PC-9 (cell line): ENCODE results near the gene KIDINS220. TPM values are rescaled to one million over a fixed set of nuclear protein-coding genes. Genes with fewer than 3 reads are reported as not detected.

Experiments
- BruUV-seq: library from RNA; stranded (reverse); fragments of 400-500 nt; replicated peaks from 2 replicates; lab custom pipeline; 2021; lab: Mats Ljungman, UMichigan
- CTCF ChIA-PET: fragments of 300-600 bp; sonication (Branson Sonifier 250); formaldehyde crosslinking; loops from one replicate; lab custom pipeline; 2022; ENCODE audit warnings: antibody characterized with exemption; lab: Charles Lee
- POLR2A ChIA-PET: fragments of 300-600 bp; sonication (Branson Sonifier 250); formaldehyde crosslinking; loops from one replicate; lab custom pipeline; 2022; ENCODE audit warnings: antibody characterized with exemption; ENCODE audit not compliant: unreplicated experiment; lab: Charles Lee
- DNase-seq, 2 experiments: peaks; one replicate each; pipeline versions ENCODE4 v3.0.0 to v3.0.0-alpha.2; 2015 to 2022; ENCODE audit warnings: mixed read lengths in 1 of 2
- H2AFZ ChIP-seq: fragments of 200-600 bp; sonication (generic); 2 replicates; pipeline ENCODE4 v1.8.1; 2017; ENCODE audit warnings: antibody characterized with exemption
- H3F3A ChIP-seq: fragments of 200-600 bp; sonication (generic); 2 replicates; pipeline ENCODE4 v1.8.1; 2017; ENCODE audit warnings: antibody characterized with exemption, mild to moderate bottlenecking, low read depth; ENCODE audit not compliant: insufficient read depth
- H3K27ac ChIP-seq: fragments of 200-600 bp; sonication (generic); 2 replicates; pipeline ENCODE4 v1.6.1; 2016; ENCODE audit warnings: mixed run types
- H3K27me3 ChIP-seq: fragments of 200-600 bp; sonication (generic); 2 replicates; pipeline ENCODE4 v1.6.1; 2016; ENCODE audit warnings: low read depth, mixed run types; ENCODE audit not compliant: insufficient read depth
- H3K36me3 ChIP-seq: fragments of 200-600 bp; sonication (generic); 2 replicates; pipeline ENCODE4 v1.6.1; 2016; ENCODE audit warnings: low read depth, mixed run types
- H3K4me1 ChIP-seq: fragments of 200-600 bp; sonication (generic); replicated peaks from 2 replicates; pipeline ENCODE4 v1.6.1; 2016; ENCODE audit warnings: mixed run types; ENCODE audit not compliant: insufficient read depth
- H3K4me2 ChIP-seq: fragments of 200-600 bp; sonication (generic); 2 replicates; pipeline ENCODE4 v1.6.1; 2017; ENCODE audit warnings: mixed run types
- H3K4me3 ChIP-seq: fragments of 200-600 bp; sonication (generic); 2 replicates; pipeline ENCODE4 v1.6.1; 2016; ENCODE audit warnings: mixed run types
- H3K79me2 ChIP-seq: fragments of 200-600 bp; sonication (generic); 2 replicates; pipeline ENCODE4 v1.6.1; 2017; ENCODE audit warnings: low read depth, mixed run types
- H3K9me2 ChIP-seq: fragments of 200-600 bp; sonication (generic); 2 replicates; pipeline ENCODE4 v1.8.1; 2017; ENCODE audit warnings: mild to moderate bottlenecking; ENCODE audit not compliant: insufficient read depth
- H3K9me3 ChIP-seq: fragments of 200-600 bp; sonication (generic); 2 replicates; pipeline ENCODE4 v1.8.1; 2016; ENCODE audit warnings: low read depth; ENCODE audit not compliant: insufficient read depth
- H4K20me1 ChIP-seq: fragments of 200-600 bp; sonication (generic); 2 replicates; pipeline ENCODE4 v1.8.1; 2017; ENCODE audit not compliant: insufficient read depth
- CTCF ChIP-seq: fragments of 200-600 bp; sonication (generic); conservative IDR thresholded peaks from 2 replicates; pipeline ENCODE4 v1.6.1; 2017; ENCODE audit warnings: mixed run types, antibody characterized with exemption, mild to moderate bottlenecking, moderate library complexity
- EZH2 ChIP-seq: fragments of 200-600 bp; sonication (generic); IDR thresholded peaks from 2 replicates; pipeline ENCODE4 v1.8.0; 2017; ENCODE audit warnings: antibody characterized with exemption, low read depth
- intact Hi-C: fragments of 100-400 bp; cut with micrococcal nuclease; formaldehyde crosslinking; loops from one replicate; pipeline ENCODE4 v1.10.0; 2022; ENCODE audit not compliant: unreplicated experiment
- total RNA-seq: library from RNA; stranded (reverse); gene quantifications from 2 replicates; pipeline ENCODE4 v1.2.3, GENCODE V29; 2021

The KIDINS220 gene
- total RNA-seq, 1 experiment from 2014 or later: 13.9 TPM

GRCh38 chr2:8848328-8849100 is 11.1 kb upstream of the KIDINS220 start:
- Histone ChIP-seq H3K4me1 (no peaks in the 10 kb centered on the region), H2AFZ (no peak overlapping the region), H3K27me3 (no peaks in the 10 kb centered on the region), H3K4me2 (no peak overlapping the region), H4K20me1 (no peaks in the 10 kb centered on the region), H3K9me2 (no peaks in the 10 kb centered on the region), H3K79me2 (no peaks in the 10 kb centered on the region), H3K9me3 (no peaks in the 10 kb centered on the region), H3K36me3 (no peaks in the 10 kb centered on the region), H3F3A (no peaks in the 10 kb centered on the region), H3K27ac (no peak overlapping the region), H3K4me3 (no peak overlapping the region)
- ChIA-PET POLR2A (no interaction called here), CTCF (no interaction called here)
- no peak for DNase-seq
- intact Hi-C loops: no loop called here
- no TSS peak for BruUV-seq
- no peak for TF ChIP-seq CTCF
- no peak for TF ChIP-seq EZH2

- CTCF ChIA-PET: interaction anchor here (0.6 kb wide), 1 partner anchor 562 kb away, joined by 3 read pairs; no protein-coding TSS in a partner anchor
- Histone ChIP-seq H3K36me3 (no peaks in the 10 kb centered on the region), H3K4me1 (no peaks in the 10 kb centered on the region), H3K79me2 (no peaks in the 10 kb centered on the region), H3F3A (no peaks in the 10 kb centered on the region), H3K9me3 (no peaks in the 10 kb centered on the region), H2AFZ (no peak overlapping the region), H3K27ac (no peak overlapping the region), H3K9me2 (no peaks in the 10 kb centered on the region), H3K4me3 (no peak overlapping the region), H4K20me1 (no peaks in the 10 kb centered on the region), H3K27me3 (no peaks in the 10 kb centered on the region), H3K4me2 (no peak overlapping the region)
- BruUV-seq: no TSS peak
- DNase-seq: no peak
- intact Hi-C loops: no loop called here
- no peak for TF ChIP-seq CTCF
- no peak for TF ChIP-seq EZH2
- POLR2A ChIA-PET: no interaction called here
Measured at GRCh38 chr2:8847400-8847799, 10.0 kb upstream of the KIDINS220 start.

- no peak overlapping the region for H3K4me3 ChIP-seq
- ChIA-PET CTCF (no interaction called here), POLR2A (no interaction called here)
- no peak for DNase-seq
- H3K9me2 ChIP-seq: no peaks in the 10 kb centered on the region
- intact Hi-C loops: no loop called here
- TF ChIP-seq CTCF (no peak), EZH2 (no peak)
- H3K27ac ChIP-seq: no peak overlapping the region
- H3K36me3 ChIP-seq: no peaks in the 10 kb centered on the region
- peaks cover 4% of the 10 kb centered on the region for H3K4me1 ChIP-seq
- H3F3A ChIP-seq: no peaks in the 10 kb centered on the region; the same call in 1 of the 2 replicates
- H3K4me2 ChIP-seq: no peak overlapping the region
- BruUV-seq: no TSS peak
- no peaks in the 10 kb centered on the region for H3K27me3 ChIP-seq
- H3K9me3 ChIP-seq: no peaks in the 10 kb centered on the region
- H4K20me1 ChIP-seq: no peaks in the 10 kb centered on the region
- H3K79me2 ChIP-seq: 0 out of 2 replicates have a peak, but pooled peaks cover under 1% of the 10 kb centered on the region
- H2AFZ ChIP-seq: no peak overlapping the region
Measured at GRCh38 chr2:8841932-8842331, 4.5 kb upstream of the KIDINS220 start.
